AG04450 (cell line): ENCODE measurements around the gene SPDYE3. TPM values are rescaled to one million over a fixed set of nuclear protein-coding genes. Genes with fewer than 3 reads are reported as not detected.
"Not testable (repeated sequence)": the region's sequence is repeated elsewhere in the genome, so short reads cannot be mapped to it uniquely, and the experiment has no call there.

Source experiments
- CTCF ChIA-PET: fragments of 300-600, 350-600 bp; formaldehyde crosslinking; extraction: SDS; loops from one replicate; lab custom pipeline; 2022; ENCODE audit warnings: antibody characterized with exemption, inconsistent platforms; lab: Charles Lee
- POLR2A ChIA-PET: fragments of 350-600 bp; formaldehyde crosslinking; extraction: SDS; loops from one replicate; lab custom pipeline; 2021; ENCODE audit warnings: antibody characterized with exemption, inconsistent platforms; lab: Yijun Ruan, JAX
- DNase-seq: peaks from one replicate; pipeline ENCODE4 v3.0.0-alpha.2; 2011; ENCODE audit warnings: low read depth, low spot score
- H3K27ac ChIP-seq: one replicate; pipeline ENCODE4 v1.5.1; 2012; ENCODE audit warnings: low read depth, low read length, control low read depth
- H3K27me3 ChIP-seq: one replicate; pipeline ENCODE4 v1.6.0; 2012; ENCODE audit warnings: low read length; ENCODE audit not compliant: control insufficient read depth, insufficient read depth
- H3K4me3 ChIP-seq: 2 replicates; pipeline ENCODE4 v1.5.1; 2011; ENCODE audit warnings: mild to moderate bottlenecking, low read depth, low read length, control low read depth
- H3K9me3 ChIP-seq: 2 replicates; pipeline ENCODE4 v1.5.1; 2012; ENCODE audit warnings: low read length; ENCODE audit not compliant: control insufficient read depth, insufficient read depth
- CTCF ChIP-seq: IDR thresholded peaks from 2 replicates; pipeline ENCODE4 v1.5.1; 2011; ENCODE audit warnings: low read depth, low read length, control low read depth, inconsistent platforms
- polyA plus RNA-seq: library from polyadenylated mRNA; depleted of rRNA; stranded (reverse); fragments of >200 nt; gene quantifications from 2 replicates; pipeline ENCODE4 v1.2.3, GENCODE V29; 2011

SPDYE3 gene
- polyA plus RNA-seq, 1 experiment, result not detected

- H3K9me3 ChIP-seq, DNase-seq, H3K4me3 ChIP-seq, CTCF ChIA-PET, H3K27me3 ChIP-seq, POLR2A ChIA-PET, H3K27ac ChIP-seq: not testable (repeated sequence)
Measured at GRCh38 chr7:100318329-100318728, 10.8 kb downstream of the SPDYE3 start.

- DNase-seq, POLR2A ChIA-PET, H3K27ac ChIP-seq, H3K9me3 ChIP-seq, H3K4me3 ChIP-seq, CTCF ChIA-PET, H3K27me3 ChIP-seq: not testable (repeated sequence)
Measured at GRCh38 chr7:100321648-100322047, 14.1 kb downstream of the SPDYE3 start.

DNA sequence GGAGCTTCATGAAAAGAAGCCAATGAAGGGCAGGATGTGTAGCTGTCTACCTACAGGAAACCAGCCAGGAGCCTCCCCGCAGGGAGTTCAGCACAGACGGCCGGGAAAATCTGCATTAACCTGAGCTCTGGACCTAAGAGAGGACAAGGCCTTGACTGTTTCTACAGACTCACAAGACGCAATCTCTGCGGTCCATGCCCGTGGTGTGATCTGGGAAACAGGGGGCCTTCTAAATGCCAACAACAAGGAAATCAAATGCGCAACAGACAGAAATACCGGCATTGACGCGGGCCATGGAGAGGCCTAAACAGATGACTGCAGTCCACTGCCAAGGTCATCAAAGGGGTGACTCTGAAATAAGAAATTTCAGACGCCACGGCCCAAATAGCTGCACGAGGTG is 16.7 kb downstream of the SPDYE3 start:
- POLR2A ChIA-PET, CTCF ChIA-PET: not testable (repeated sequence)

GRCh38 chr7:100325671-100326070 is 18.2 kb downstream of the SPDYE3 start:
- H3K27ac ChIP-seq, POLR2A ChIA-PET, DNase-seq, H3K27me3 ChIP-seq, H3K9me3 ChIP-seq, CTCF ChIA-PET, H3K4me3 ChIP-seq: not testable (repeated sequence)

More for the DNA sequence above, 16.7 kb downstream of the SPDYE3 start:
- not testable (repeated sequence) for H3K9me3 ChIP-seq, H3K27ac ChIP-seq, H3K4me3 ChIP-seq, H3K27me3 ChIP-seq, DNase-seq

- H3K4me3 ChIP-seq, H3K27ac ChIP-seq, H3K27me3 ChIP-seq, H3K9me3 ChIP-seq, POLR2A ChIA-PET, DNase-seq, CTCF ChIA-PET: not testable (repeated sequence)
Measured at GRCh38 chr7:100326914-100327313, 19.4 kb downstream of the SPDYE3 start.

DNA sequence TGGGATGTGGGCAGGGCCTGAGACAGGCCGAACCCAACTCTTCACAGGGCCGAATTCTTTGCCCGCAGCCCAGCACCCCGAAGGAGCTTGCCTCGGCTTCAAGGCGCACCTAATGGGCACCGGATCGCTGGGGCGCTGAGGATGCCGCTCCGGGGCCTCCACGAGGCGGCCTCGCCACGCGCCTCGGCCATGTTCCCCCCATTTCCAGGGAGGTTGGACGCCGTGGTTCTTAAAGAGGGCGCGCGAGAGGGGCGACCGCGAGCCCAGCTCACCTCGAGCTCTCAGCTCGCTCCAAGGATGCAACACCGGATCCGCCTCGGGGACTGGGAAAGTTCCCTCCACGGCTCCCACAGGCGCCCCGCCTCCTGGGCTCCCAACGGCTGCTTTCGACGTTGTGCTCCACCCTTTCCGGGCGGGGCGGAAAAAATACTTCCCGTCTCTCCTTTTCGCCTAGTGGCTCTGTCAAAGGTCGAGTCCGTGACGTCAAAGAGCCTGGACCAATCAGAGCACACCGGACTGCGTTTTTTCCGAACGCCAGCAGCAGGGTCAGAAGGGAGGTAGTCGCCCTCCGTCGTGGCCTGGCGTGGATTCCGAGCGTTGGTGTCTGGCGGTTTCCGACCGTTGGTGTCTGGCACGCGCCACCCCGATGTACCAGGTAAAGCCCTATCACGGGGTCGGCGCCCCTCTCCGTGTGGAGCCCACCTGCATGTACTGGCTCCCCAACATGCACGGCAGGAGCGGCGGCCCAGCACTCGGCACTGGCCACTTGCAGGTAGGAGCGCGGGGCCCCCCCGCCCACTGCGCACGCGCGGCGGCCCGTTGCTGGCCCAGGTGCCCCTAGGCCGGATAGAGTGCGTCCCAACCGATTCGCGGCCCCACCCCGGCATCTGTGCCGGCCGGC is 28.3 kb downstream of the SPDYE3 start:
- H3K4me3 ChIP-seq, result peak overlapping the region; percentile 71
- H3K27me3 ChIP-seq, CTCF ChIA-PET, POLR2A ChIA-PET, H3K9me3 ChIP-seq: not testable (repeated sequence)
- H3K27ac ChIP-seq, result peak overlapping the region; percentile 90
- peak; percentile 73 for DNase-seq

- CTCF ChIA-PET, H3K9me3 ChIP-seq, H3K27ac ChIP-seq, H3K4me3 ChIP-seq, DNase-seq, H3K27me3 ChIP-seq: not testable (repeated sequence)
- POLR2A ChIA-PET, result interaction anchor here (0.6 kb wide), 1 partner anchor 106 kb away, joined by 5 read pairs; no protein-coding TSS in a partner anchor
Measured at GRCh38 chr7:100338083-100338696, 30.7 kb downstream of the SPDYE3 start.

GRCh38 chr7:100341286-100341685 is 33.8 kb downstream of the SPDYE3 start:
- DNase-seq, H3K27me3 ChIP-seq, POLR2A ChIA-PET, H3K27ac ChIP-seq, H3K4me3 ChIP-seq, CTCF ChIA-PET, H3K9me3 ChIP-seq: not testable (repeated sequence)

GRCh38 chr7:100342765-100343164 is 35.3 kb downstream of the SPDYE3 start:
- TF ChIP-seq CTCF, result no peak
- no peak overlapping the region for H3K4me3 ChIP-seq
- H3K27me3 ChIP-seq, result no peaks in the 10 kb centered on the region
- no peaks in the 10 kb centered on the region for H3K9me3 ChIP-seq
- ChIA-PET CTCF (no interaction called here), POLR2A (no interaction called here)
- DNase-seq, result no peak
- H3K27ac ChIP-seq, result no peak overlapping the region

GRCh38 chr7:100344124-100344559 is 36.6 kb downstream of the SPDYE3 start:
- H3K9me3 ChIP-seq, H3K27ac ChIP-seq, H3K27me3 ChIP-seq, POLR2A ChIA-PET, DNase-seq, H3K4me3 ChIP-seq: not testable (repeated sequence)
- CTCF ChIA-PET, result interaction anchor here (0.8 to 2.4 kb wide), 3 partner anchors 10 to 211 kb away, joined by 3 to 13 read pairs (median 5); no protein-coding TSS in a partner anchor
